HG03520 (cell line): ENCODE measurements around the gene PLCB1.
"Not testable (repeated sequence)": the region's sequence is repeated elsewhere in the genome, so short reads cannot be mapped to it uniquely, and the experiment has no call there.

Source experiments
- ATAC-seq: cut with Tn5 transposase; IDR thresholded peaks from one replicate; pipeline ENCODE4 v1.9.1; 2021; ENCODE audit warnings: mild to moderate bottlenecking, moderate library complexity; ENCODE audit not compliant: unreplicated experiment

The PLCB1 gene

GRCh38 chr20:8155229-8155628 is 23.2 kb downstream of the PLCB1 start:
- ATAC-seq = no peak

- no peak for ATAC-seq
Observed at GRCh38 chr20:8155812-8156211, 23.7 kb downstream of the PLCB1 start.

GRCh38 chr20:8156235-8157079 is 24.4 kb downstream of the PLCB1 start:
- ATAC-seq = peak; percentile 74

- ATAC-seq = not testable (repeated sequence)
Observed at GRCh38 chr20:8159217-8159616, 27.2 kb downstream of the PLCB1 start.

- no peak for ATAC-seq
Observed at GRCh38 chr20:8161264-8162071, 29.4 kb downstream of the PLCB1 start.

GRCh38 chr20:8162610-8163009 is 30.5 kb downstream of the PLCB1 start:
- ATAC-seq = no peak

- no peak for ATAC-seq
Observed at GRCh38 chr20:8163543-8163942, 31.5 kb downstream of the PLCB1 start.

GRCh38 chr20:8166730-8167129 is 34.7 kb downstream of the PLCB1 start:
- ATAC-seq = no peak

GRCh38 chr20:8168785-8169288 is 36.8 kb downstream of the PLCB1 start:
- ATAC-seq = no peak

- no peak for ATAC-seq
Observed at GRCh38 chr20:8170921-8171320, 38.9 kb downstream of the PLCB1 start.

- no peak for ATAC-seq
Observed at GRCh38 chr20:8172191-8172590, 40.1 kb downstream of the PLCB1 start.

GRCh38 chr20:8175741-8176675 is 43.9 kb downstream of the PLCB1 start:
- no peak for ATAC-seq

- no peak for ATAC-seq
Observed at GRCh38 chr20:8183526-8183925, 51.5 kb downstream of the PLCB1 start.

- no peak for ATAC-seq
Observed at GRCh38 chr20:8187740-8188139, 55.7 kb downstream of the PLCB1 start.

GRCh38 chr20:8190043-8190880 is 58.2 kb downstream of the PLCB1 start:
- no peak for ATAC-seq

- ATAC-seq = no peak
Observed at GRCh38 chr20:8194721-8195120, 62.7 kb downstream of the PLCB1 start.

GRCh38 chr20:8196096-8196495 is 64.0 kb downstream of the PLCB1 start:
- ATAC-seq = no peak

- no peak for ATAC-seq
Observed at GRCh38 chr20:8200220-8200619, 68.2 kb downstream of the PLCB1 start.

- no peak for ATAC-seq
Observed at GRCh38 chr20:8203366-8203765, 71.3 kb downstream of the PLCB1 start.

- ATAC-seq = no peak
Observed at GRCh38 chr20:8205996-8206395, 73.9 kb downstream of the PLCB1 start.
